GM10248 (cell line): ENCODE measurements around the gene ATG12.

Source experiments
- CTCF ChIA-PET: fragments of 300-600 bp; sonication (Branson Sonifier 250); formaldehyde crosslinking; extraction: SDS; loops from one replicate; lab custom pipeline; 2021; ENCODE audit warnings: antibody characterized with exemption; lab: Yijun Ruan, JAX
- POLR2A ChIA-PET: fragments of 350-650 bp; sonication (Branson Sonifier 250); formaldehyde crosslinking; extraction: SDS; loops from one replicate; lab custom pipeline; 2020; ENCODE audit warnings: antibody characterized with exemption; lab: Yijun Ruan, JAX
- DNase-seq: peaks from one replicate; pipeline ENCODE4 v3.0.0; 2012; ENCODE audit errors: extremely low spot score
- CTCF ChIP-seq: IDR thresholded peaks from 2 replicates; pipeline ENCODE4 v1.5.1; 2012; ENCODE audit warnings: mild to moderate bottlenecking, low read depth; ENCODE audit errors: extremely low read depth, missing control alignments, control extremely low read depth

The ATG12 gene

GRCh38 chr5:115801152-115801551 is 40.2 kb downstream of the ATG12 start:
- no peak for TF ChIP-seq CTCF
- no peak for DNase-seq
- ChIA-PET CTCF (interaction anchor here (0.8 kb wide), 1 partner anchor 24 kb away, joined by 4 read pairs; no protein-coding TSS in a partner anchor), POLR2A (no interaction called here)

GRCh38 chr5:115800108-115800507 is 41.3 kb downstream of the ATG12 start:
- no peak for TF ChIP-seq CTCF
- no peak for DNase-seq
- ChIA-PET POLR2A (no interaction called here), CTCF (interaction anchor here (0.9 to 1.6 kb wide), 5 partner anchors 9 to 337 kb away, joined by 3 to 6 read pairs (median 5); no protein-coding TSS in a partner anchor)

- DNase-seq, result no peak
- no peak for TF ChIP-seq CTCF
- ChIA-PET CTCF (interaction anchor here (1.1 kb wide), 1 partner anchor 15 kb away, joined by 3 read pairs; no protein-coding TSS in a partner anchor), POLR2A (no interaction called here)
Observed at GRCh38 chr5:115798252-115798651, 43.1 kb downstream of the ATG12 start.

- POLR2A ChIA-PET, result no interaction called here
- TF ChIP-seq CTCF, result no peak
- CTCF ChIA-PET, result interaction anchor here (0.9 to 1.3 kb wide), 3 partner anchors 9 to 246 kb away, joined by 3 to 4 read pairs (median 3); no protein-coding TSS in a partner anchor
- no peak for DNase-seq
Observed at GRCh38 chr5:115796656-115797055, 44.7 kb downstream of the ATG12 start.

- no peak for DNase-seq
- ChIA-PET CTCF (interaction anchor here (0.9 kb wide), 1 partner anchor 247 kb away, joined by 3 read pairs; no protein-coding TSS in a partner anchor), POLR2A (no interaction called here)
- no peak for TF ChIP-seq CTCF
Observed at GRCh38 chr5:115795700-115796099, 45.7 kb downstream of the ATG12 start.

GRCh38 chr5:115788440-115788839 is 52.9 kb downstream of the ATG12 start:
- no peak for TF ChIP-seq CTCF
- ChIA-PET CTCF (interaction anchor here (0.8 to 1.3 kb wide), 4 partner anchors 9 to 72 kb away, joined by 3 to 5 read pairs (median 3); no protein-coding TSS in a partner anchor), POLR2A (no interaction called here)
- DNase-seq, result no peak
